SH-SY5Y (cell line): ENCODE data around the gene ATP10B.

Source experiments
- GATA2 ChIP-seq: IDR thresholded peaks from 2 replicates; pipeline ENCODE4 v1.6.1; 2011; ENCODE audit warnings: mild to moderate bottlenecking, low read depth, low read length
- GATA3 ChIP-seq: IDR thresholded peaks from 2 replicates; pipeline ENCODE4 v1.6.1; 2011; ENCODE audit warnings: low read depth, mild to moderate bottlenecking, low read length, moderate library complexity

GRCh38 chr5:160619381-160619780 is 232.6 kb downstream of the ATP10B start:
- TF ChIP-seq GATA3 (no peak), GATA2 (no peak)
